Panc1 (cell line): Measurements from ENCODE around the gene SDK1. TPM values are rescaled to one million over a fixed set of nuclear protein-coding genes. Genes with fewer than 3 reads are reported as not detected.

Experiments
- ATAC-seq: fragments of 200-7000 bp; cut with Tn5 transposase; 2 replicates; pipeline ENCODE4 v1.9.1; 2020; ENCODE audit warnings: mild to moderate bottlenecking, moderate library complexity
- BruUV-seq: library from RNA; stranded (reverse); fragments of 400-500 nt; replicated peaks from 2 replicates; lab custom pipeline; 2021; lab: Mats Ljungman, UMichigan
- CTCF ChIA-PET: fragments of 300-600 bp; sonication (Branson Sonifier 250); formaldehyde crosslinking; loops from one replicate; lab custom pipeline; 2022; ENCODE audit warnings: antibody characterized with exemption; lab: Charles Lee
- POLR2A ChIA-PET: fragments of 300-600 bp; sonication (Branson Sonifier 250); formaldehyde crosslinking; loops from one replicate; lab custom pipeline; 2022; ENCODE audit warnings: antibody characterized with exemption; lab: Charles Lee
- DNase-seq: peaks from one replicate; pipeline ENCODE4 v3.0.0-alpha.2; 2010; ENCODE audit warnings: low read depth, low spot score
- H3K27ac ChIP-seq: 2 replicates; pipeline ENCODE4 v1.5.1; 2011; ENCODE audit warnings: mild to moderate bottlenecking, low read length, inconsistent platforms
- H3K27me3 ChIP-seq: fragments of 200-500 bp; sonication (Bioruptor generic); 2 replicates; pipeline ENCODE4 v1.6.0; 2014; ENCODE audit warnings: low read length, inconsistent platforms; ENCODE audit not compliant: control insufficient read depth, insufficient read depth
- H3K36me3 ChIP-seq: fragments of 200-500 bp; sonication (Bioruptor generic); 2 replicates; pipeline ENCODE4 v1.5.1; 2014; ENCODE audit warnings: inconsistent platforms, mild to moderate bottlenecking, low read length, moderate library complexity; ENCODE audit not compliant: control insufficient read depth, insufficient read depth
- H3K4me1 ChIP-seq: 2 replicates; pipeline ENCODE4 v1.5.1; 2011; ENCODE audit warnings: inconsistent platforms, mild to moderate bottlenecking, low read length, moderate library complexity; ENCODE audit not compliant: control insufficient read depth, insufficient read depth
- H3K4me3 ChIP-seq, 2 experiments: 2 replicates each; pipeline ENCODE4 v1.5.1; 2011 to 2012; ENCODE audit warnings: low read depth in 2 of 2, low read length in 2 of 2, mild to moderate bottlenecking in 2 of 2, inconsistent platforms in 1 of 2, moderate library complexity in 1 of 2
- H3K9me3 ChIP-seq: fragments of 200-500 bp; sonication (Bioruptor generic); 2 replicates; pipeline ENCODE4 v1.5.1; 2014; ENCODE audit warnings: low read depth, mild to moderate bottlenecking, inconsistent platforms, low read length, moderate library complexity; ENCODE audit not compliant: control insufficient read depth, insufficient read depth
- CTCF ChIP-seq: fragments of 450-650 bp; IDR thresholded peaks from 2 replicates; pipeline ENCODE4 v1.5.1; 2017; ENCODE audit warnings: mild to moderate bottlenecking
- POLR2AphosphoS5 ChIP-seq: IDR thresholded peaks from 2 replicates; pipeline ENCODE4 v1.6.1; 2012; ENCODE audit warnings: mild to moderate bottlenecking, low read depth, low read length, moderate library complexity
- SIN3A ChIP-seq: IDR thresholded peaks from 2 replicates; pipeline ENCODE4 v1.6.1; 2012; ENCODE audit warnings: low read depth, mild to moderate bottlenecking, low read length, moderate library complexity, borderline replicate concordance; ENCODE audit not compliant: insufficient read depth
- TCF7L2 ChIP-seq: IDR thresholded peaks from 2 replicates; pipeline ENCODE4 v1.6.1; 2011; ENCODE audit warnings: mild to moderate bottlenecking, low read depth, low read length, inconsistent platforms
- in situ Hi-C: cut with HindIII; loops from 2 replicates; pipeline ENCODE4 v1.10.0; 2016; ENCODE audit warnings: low sequenced_read_pairs, low pct_unique_long_range_greater_than_20kb
- intact Hi-C: fragments of 100-400 bp; cut with micrococcal nuclease; formaldehyde crosslinking; loops from one replicate; pipeline ENCODE4 v1.10.0; 2022; ENCODE audit not compliant: unreplicated experiment
- total RNA-seq: library from RNA; stranded (reverse); gene quantifications from one replicate; pipeline ENCODE4 v1.2.1, GENCODE V29; 2021; ENCODE audit not compliant: unreplicated experiment
- TF ChIP-seq, protein P1 (sequence below), 2 experiments: IDR thresholded peaks; 2 replicates each; pipeline ENCODE4 v1.6.1; 2011 to 2012; ENCODE audit warnings: low read depth in 2 of 2, control low read depth in 1 of 2, low read length in 1 of 2, mild to moderate bottlenecking in 1 of 2, moderate library complexity in 1 of 2; ENCODE audit not compliant: insufficient read depth in 1 of 2

Gene SDK1
- total RNA-seq, 1 experiment from 2014 or later, result 47.4 TPM

DNA sequence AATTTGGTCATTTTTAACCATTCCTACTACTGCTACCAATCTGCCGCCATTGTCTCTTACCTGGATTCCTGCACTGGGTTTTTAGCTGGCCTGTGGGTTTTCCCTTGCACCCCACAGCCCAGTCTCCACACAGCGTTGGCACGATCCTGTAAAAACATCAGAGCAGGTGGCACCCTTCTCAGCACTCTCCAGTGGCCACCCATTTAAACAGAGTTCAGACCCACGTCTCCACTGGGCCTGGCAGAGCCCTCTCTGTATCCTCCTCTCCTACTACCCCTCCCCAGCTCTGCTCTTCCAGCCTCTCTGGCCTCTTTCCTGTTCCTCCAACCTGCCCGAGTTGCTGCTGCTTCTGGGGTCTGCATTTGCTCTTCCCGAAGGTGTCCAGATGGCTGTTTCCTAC lies 259.4 kb downstream of the SDK1 start:
- in situ Hi-C loops, result no loop called here

DNA sequence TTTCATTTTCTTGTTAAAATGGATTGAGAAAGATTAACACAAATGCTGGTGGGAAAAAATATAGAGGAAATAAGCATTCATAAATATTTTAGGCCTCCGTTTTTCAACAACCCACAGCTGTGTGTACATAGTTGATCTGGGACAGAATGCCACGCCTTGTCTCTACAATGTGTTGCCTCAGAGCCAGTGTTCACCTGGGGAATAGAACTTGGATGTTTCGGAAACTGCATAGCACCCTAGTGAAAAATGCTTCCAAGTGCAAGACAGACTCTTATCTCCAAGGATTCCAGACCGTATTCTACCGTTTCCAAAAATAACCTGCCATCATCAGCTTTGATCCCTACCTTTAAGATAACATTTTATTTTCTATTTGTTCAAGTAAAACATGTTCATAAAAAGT lies 260.9 kb downstream of the SDK1 start:
- in situ Hi-C loops, result no loop called here
- TF ChIP-seq TCF7L2, result no peak
- no peak for TF ChIP-seq CTCF
- TF ChIP-seq, protein P1, sequence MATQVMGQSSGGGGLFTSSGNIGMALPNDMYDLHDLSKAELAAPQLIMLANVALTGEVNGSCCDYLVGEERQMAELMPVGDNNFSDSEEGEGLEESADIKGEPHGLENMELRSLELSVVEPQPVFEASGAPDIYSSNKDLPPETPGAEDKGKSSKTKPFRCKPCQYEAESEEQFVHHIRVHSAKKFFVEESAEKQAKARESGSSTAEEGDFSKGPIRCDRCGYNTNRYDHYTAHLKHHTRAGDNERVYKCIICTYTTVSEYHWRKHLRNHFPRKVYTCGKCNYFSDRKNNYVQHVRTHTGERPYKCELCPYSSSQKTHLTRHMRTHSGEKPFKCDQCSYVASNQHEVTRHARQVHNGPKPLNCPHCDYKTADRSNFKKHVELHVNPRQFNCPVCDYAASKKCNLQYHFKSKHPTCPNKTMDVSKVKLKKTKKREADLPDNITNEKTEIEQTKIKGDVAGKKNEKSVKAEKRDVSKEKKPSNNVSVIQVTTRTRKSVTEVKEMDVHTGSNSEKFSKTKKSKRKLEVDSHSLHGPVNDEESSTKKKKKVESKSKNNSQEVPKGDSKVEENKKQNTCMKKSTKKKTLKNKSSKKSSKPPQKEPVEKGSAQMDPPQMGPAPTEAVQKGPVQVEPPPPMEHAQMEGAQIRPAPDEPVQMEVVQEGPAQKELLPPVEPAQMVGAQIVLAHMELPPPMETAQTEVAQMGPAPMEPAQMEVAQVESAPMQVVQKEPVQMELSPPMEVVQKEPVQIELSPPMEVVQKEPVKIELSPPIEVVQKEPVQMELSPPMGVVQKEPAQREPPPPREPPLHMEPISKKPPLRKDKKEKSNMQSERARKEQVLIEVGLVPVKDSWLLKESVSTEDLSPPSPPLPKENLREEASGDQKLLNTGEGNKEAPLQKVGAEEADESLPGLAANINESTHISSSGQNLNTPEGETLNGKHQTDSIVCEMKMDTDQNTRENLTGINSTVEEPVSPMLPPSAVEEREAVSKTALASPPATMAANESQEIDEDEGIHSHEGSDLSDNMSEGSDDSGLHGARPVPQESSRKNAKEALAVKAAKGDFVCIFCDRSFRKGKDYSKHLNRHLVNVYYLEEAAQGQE (IDR thresholded peaks at IDR 0.05; ENCODE audit: insufficient read depth in 1 of 2, low read depth in 2 of 2, low read length in 1 of 2), result no peak
- no peak for TF ChIP-seq POLR2AphosphoS5
- TF ChIP-seq SIN3A, result no peak
- ATAC-seq, result no peak

More for the DNA sequence above, 259.4 kb downstream of the SDK1 start:
- TF ChIP-seq TCF7L2 (no peak), CTCF (no peak), POLR2AphosphoS5 (no peak), SIN3A (no peak)
- TF ChIP-seq, protein P1 (IDR thresholded peaks at IDR 0.05; ENCODE audit: insufficient read depth in 1 of 2, low read depth in 2 of 2, low read length in 1 of 2), result no peak
- intact Hi-C loops, result no loop called here
- peaks cover 24% of the 10 kb centered on the region for H3K4me1 ChIP-seq
- H3K27me3 ChIP-seq, result no peaks in the 10 kb centered on the region
- peaks cover 9% of the 10 kb centered on the region; the same call in 1 of the 2 replicates for H3K9me3 ChIP-seq
- no peak overlapping the region for H3K27ac ChIP-seq
- ATAC-seq, result no peak
- POLR2A ChIA-PET, result no interaction called here
- CTCF ChIA-PET, result no interaction called here
- no peak for DNase-seq
- no peak overlapping the region for H3K4me3 ChIP-seq
- no TSS peak for BruUV-seq
- H3K36me3 ChIP-seq, result no peaks in the 10 kb centered on the region

More for the DNA sequence above, 260.9 kb downstream of the SDK1 start:
- no peaks in the 10 kb centered on the region for H3K27me3 ChIP-seq
- H3K36me3 ChIP-seq, result no peaks in the 10 kb centered on the region
- no peak overlapping the region for H3K4me3 ChIP-seq
- H3K27ac ChIP-seq, result no peak overlapping the region; the same call in 1 of the 2 replicates
- no peak for DNase-seq
- ChIA-PET POLR2A (no interaction called here), CTCF (interaction anchor here (0.5 kb wide), 1 partner anchor 80 kb away, joined by 3 read pairs; no protein-coding TSS in a partner anchor)
- peaks cover 24% of the 10 kb centered on the region for H3K4me1 ChIP-seq
- peaks cover 7% of the 10 kb centered on the region; the same call in 1 of the 2 replicates for H3K9me3 ChIP-seq
- intact Hi-C loops, result no loop called here
- BruUV-seq, result no TSS peak
